ENCODE data around the gene OPRD1. TPM values are rescaled to one million over a fixed set of nuclear protein-coding genes. Genes with fewer than 3 reads are reported as not detected.

Gene OPRD1
- total RNA-seq, 2 experiments from 2014 or later: 0.02 TPM; not detected in 1

DNA sequence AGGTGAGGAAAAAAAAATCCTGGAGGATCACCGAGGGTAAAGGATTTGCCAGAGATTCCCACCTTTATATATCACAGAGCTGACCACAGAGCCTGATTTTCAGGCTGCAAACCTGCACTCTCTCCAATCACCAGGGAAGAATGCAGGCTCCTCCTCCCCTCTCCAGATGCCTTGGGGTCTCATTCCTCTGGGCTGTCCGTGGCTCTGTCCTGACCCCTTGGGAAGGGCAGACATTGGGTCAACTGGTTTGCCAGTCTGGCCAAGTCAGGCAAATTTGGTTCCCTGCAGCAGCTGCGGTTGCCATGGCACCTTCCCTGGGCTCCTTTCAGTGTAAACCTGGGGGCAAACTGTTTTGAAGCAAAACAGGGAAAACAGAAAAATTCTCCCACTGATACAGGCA lies 11.6 kb upstream of the OPRD1 start:
- H3K27ac Mint-ChIP-seq: no peak overlapping the region
- ATAC-seq (no peak), DNase-seq (no peak)
- H3K4me1 Mint-ChIP-seq (ENCODE audit: low read depth): no peaks in the 10 kb centered on the region
- H3K36me3 Mint-ChIP-seq (ENCODE audit: low read depth): no peaks in the 10 kb centered on the region
- ChIA-PET CTCF (interaction anchor here (1.3 kb wide), 1 partner anchor 13 kb away, joined by 3 read pairs; no protein-coding TSS in a partner anchor), POLR2A (no interaction called here)
- no peak overlapping the region for H3K4me3 Mint-ChIP-seq
- TF ChIP-seq CTCF (IDR thresholded peaks at IDR 0.05): no peak
- no peaks in the 10 kb centered on the region for H3K9me3 Mint-ChIP-seq
- intact Hi-C loops (cut with micrococcal nuclease): no loop called here
- H3K27me3 Mint-ChIP-seq: no peaks in the 10 kb centered on the region

DNA sequence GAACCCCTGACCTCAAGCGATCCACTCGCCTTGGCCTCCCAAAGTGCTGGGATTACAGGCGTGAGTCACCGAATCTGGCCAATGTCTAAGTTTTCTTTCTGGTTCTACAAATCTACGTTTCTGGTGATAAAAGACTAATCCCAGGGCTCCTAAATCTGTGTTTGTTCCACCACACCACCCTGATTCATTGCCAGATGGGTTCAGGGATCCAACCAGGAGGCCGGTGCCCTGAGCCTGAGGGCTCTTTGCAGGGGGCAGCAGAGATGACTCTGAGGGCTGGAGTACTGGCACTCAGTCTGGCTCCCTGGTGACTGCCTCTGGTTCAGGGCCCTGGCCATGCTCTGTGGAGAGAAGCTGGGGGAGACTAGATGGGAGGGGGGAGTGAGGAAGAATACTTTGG lies 10.5 kb upstream of the OPRD1 start:
- Mint-ChIP-seq H3K4me1 (ENCODE audit: low read depth) (no peaks in the 10 kb centered on the region), H3K4me3 (no peak overlapping the region), H3K27me3 (peaks cover 2% of the 10 kb centered on the region), H3K9me3 (no peaks in the 10 kb centered on the region), H3K27ac (no peak overlapping the region), H3K36me3 (ENCODE audit: low read depth) (no peaks in the 10 kb centered on the region)
- no peak for ATAC-seq
- DNase-seq: no peak
- POLR2A ChIA-PET: no interaction called here
- CTCF ChIA-PET: no interaction called here
- TF ChIP-seq CTCF (IDR thresholded peaks at IDR 0.05): no peak
- intact Hi-C loops (cut with micrococcal nuclease): no loop called here

DNA sequence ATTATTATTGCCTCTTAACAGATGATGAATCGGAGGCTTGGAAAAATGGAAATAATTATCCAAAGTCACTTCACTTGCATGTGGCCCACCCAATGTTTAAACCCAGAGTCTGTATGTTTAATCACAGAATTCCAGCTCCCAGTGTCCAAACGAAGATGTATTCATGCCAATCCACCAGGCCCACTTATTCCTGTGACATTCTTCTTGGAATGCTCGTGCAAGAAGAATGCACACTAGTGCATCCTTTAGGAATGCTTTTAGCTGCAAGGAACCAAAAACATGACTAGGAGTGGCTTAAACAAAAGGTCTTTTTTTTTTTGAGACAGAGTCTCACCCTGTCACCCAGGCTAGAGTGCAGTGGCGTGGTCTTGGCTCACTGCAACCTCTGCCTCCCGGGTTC lies 8.9 kb upstream of the OPRD1 start:
- intact Hi-C loops (cut with micrococcal nuclease): no loop called here
- ChIA-PET POLR2A (interaction anchor here (0.9 kb wide), 1 partner anchor 13 kb away, joined by 3 read pairs; no protein-coding TSS in a partner anchor), CTCF (interaction anchor here (2.0 kb wide), 1 partner anchor 18 kb away, joined by 9 read pairs; no protein-coding TSS in a partner anchor)
- TF ChIP-seq CTCF (IDR thresholded peaks at IDR 0.05): no peak
- H3K9me3 Mint-ChIP-seq: no peaks in the 10 kb centered on the region
- no peak overlapping the region for H3K4me3 Mint-ChIP-seq
- DNase-seq: no peak
- H3K27ac Mint-ChIP-seq: no peak overlapping the region
- ATAC-seq: no peak
- H3K4me1 Mint-ChIP-seq (ENCODE audit: low read depth): no peaks in the 10 kb centered on the region
- H3K36me3 Mint-ChIP-seq (ENCODE audit: low read depth): no peaks in the 10 kb centered on the region
- H3K27me3 Mint-ChIP-seq: peaks cover 4% of the 10 kb centered on the region

- ChIA-PET CTCF (interaction anchor here (2.0 kb wide), 1 partner anchor 19 kb away, joined by 9 read pairs; no protein-coding TSS in a partner anchor), POLR2A (no interaction called here)
- Mint-ChIP-seq H3K36me3 (ENCODE audit: low read depth) (no peaks in the 10 kb centered on the region), H3K4me3 (no peak overlapping the region), H3K27me3 (peaks cover 4% of the 10 kb centered on the region), H3K4me1 (ENCODE audit: low read depth) (no peaks in the 10 kb centered on the region), H3K9me3 (no peaks in the 10 kb centered on the region), H3K27ac (no peak overlapping the region)
- DNase-seq: no peak
- TF ChIP-seq CTCF (IDR thresholded peaks at IDR 0.05): no peak
- intact Hi-C loops (cut with micrococcal nuclease): no loop called here
- no peak for ATAC-seq
Observed at GRCh38 chr1:28803662-28804061, 8.3 kb upstream of the OPRD1 start.

- Mint-ChIP-seq H3K4me3 (no peak overlapping the region), H3K27me3 (peaks cover 4% of the 10 kb centered on the region), H3K4me1 (ENCODE audit: low read depth) (no peaks in the 10 kb centered on the region), H3K27ac (no peak overlapping the region), H3K9me3 (no peaks in the 10 kb centered on the region), H3K36me3 (ENCODE audit: low read depth) (no peaks in the 10 kb centered on the region)
- ATAC-seq (no peak), DNase-seq (no peak)
- CTCF ChIA-PET: interaction anchor here (2.0 to 2.5 kb wide), 2 partner anchors 19 to 73 kb away, joined by 9 to 10 read pairs; no protein-coding TSS in a partner anchor
- TF ChIP-seq CTCF (IDR thresholded peaks at IDR 0.05): no peak
- POLR2A ChIA-PET: interaction anchor here (0.7 kb wide), 1 partner anchor 14 kb away, joined by 4 read pairs; no protein-coding TSS in a partner anchor
- intact Hi-C loops (cut with micrococcal nuclease): no loop called here
Observed at GRCh38 chr1:28804071-28804470, 7.9 kb upstream of the OPRD1 start.
